ENCODE results near the gene POLR2F.

- TF ChIP-seq, protein P1, sequence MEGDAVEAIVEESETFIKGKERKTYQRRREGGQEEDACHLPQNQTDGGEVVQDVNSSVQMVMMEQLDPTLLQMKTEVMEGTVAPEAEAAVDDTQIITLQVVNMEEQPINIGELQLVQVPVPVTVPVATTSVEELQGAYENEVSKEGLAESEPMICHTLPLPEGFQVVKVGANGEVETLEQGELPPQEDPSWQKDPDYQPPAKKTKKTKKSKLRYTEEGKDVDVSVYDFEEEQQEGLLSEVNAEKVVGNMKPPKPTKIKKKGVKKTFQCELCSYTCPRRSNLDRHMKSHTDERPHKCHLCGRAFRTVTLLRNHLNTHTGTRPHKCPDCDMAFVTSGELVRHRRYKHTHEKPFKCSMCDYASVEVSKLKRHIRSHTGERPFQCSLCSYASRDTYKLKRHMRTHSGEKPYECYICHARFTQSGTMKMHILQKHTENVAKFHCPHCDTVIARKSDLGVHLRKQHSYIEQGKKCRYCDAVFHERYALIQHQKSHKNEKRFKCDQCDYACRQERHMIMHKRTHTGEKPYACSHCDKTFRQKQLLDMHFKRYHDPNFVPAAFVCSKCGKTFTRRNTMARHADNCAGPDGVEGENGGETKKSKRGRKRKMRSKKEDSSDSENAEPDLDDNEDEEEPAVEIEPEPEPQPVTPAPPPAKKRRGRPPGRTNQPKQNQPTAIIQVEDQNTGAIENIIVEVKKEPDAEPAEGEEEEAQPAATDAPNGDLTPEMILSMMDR (tag by site-specific recombination; IDR thresholded peaks at IDR 0.05), result no peak
- TF ChIP-seq ZNF280C (tag by site-specific recombination; IDR thresholded peaks at IDR 0.05) (no peak), MZF1 (tag by site-specific recombination; IDR thresholded peaks at IDR 0.05; ENCODE audit: borderline replicate concordance) (no peak), ZBTB1 (tag by site-specific recombination; IDR thresholded peaks at IDR 0.05) (no peak), PRDM4 (tag by site-specific recombination; IDR thresholded peaks at IDR 0.05) (no peak), REST (tag by site-specific recombination; IDR thresholded peaks at IDR 0.05) (no peak), ZNF280D (tag by site-specific recombination; IDR thresholded peaks at IDR 0.05) (no peak)
- TF ChIP-seq, protein P2, sequence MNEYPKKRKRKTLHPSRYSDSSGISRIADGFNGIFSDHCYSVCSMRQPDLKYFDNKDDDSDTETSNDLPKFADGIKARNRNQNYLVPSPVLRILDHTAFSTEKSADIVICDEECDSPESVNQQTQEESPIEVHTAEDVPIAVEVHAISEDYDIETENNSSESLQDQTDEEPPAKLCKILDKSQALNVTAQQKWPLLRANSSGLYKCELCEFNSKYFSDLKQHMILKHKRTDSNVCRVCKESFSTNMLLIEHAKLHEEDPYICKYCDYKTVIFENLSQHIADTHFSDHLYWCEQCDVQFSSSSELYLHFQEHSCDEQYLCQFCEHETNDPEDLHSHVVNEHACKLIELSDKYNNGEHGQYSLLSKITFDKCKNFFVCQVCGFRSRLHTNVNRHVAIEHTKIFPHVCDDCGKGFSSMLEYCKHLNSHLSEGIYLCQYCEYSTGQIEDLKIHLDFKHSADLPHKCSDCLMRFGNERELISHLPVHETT (tag by site-specific recombination; IDR thresholded peaks at IDR 0.05), result no peak
Measured at GRCh38 chr22:37957232-37957631, 3.7 kb downstream of the POLR2F start.
